ENCODE measurements around the gene RPS19BP1. TPM values are rescaled to one million over a fixed set of nuclear protein-coding genes. Genes with fewer than 3 reads are reported as not detected.

Gene RPS19BP1
- total RNA-seq, 2 experiments from 2014 or later: 65.8 to 69.7 TPM

DNA sequence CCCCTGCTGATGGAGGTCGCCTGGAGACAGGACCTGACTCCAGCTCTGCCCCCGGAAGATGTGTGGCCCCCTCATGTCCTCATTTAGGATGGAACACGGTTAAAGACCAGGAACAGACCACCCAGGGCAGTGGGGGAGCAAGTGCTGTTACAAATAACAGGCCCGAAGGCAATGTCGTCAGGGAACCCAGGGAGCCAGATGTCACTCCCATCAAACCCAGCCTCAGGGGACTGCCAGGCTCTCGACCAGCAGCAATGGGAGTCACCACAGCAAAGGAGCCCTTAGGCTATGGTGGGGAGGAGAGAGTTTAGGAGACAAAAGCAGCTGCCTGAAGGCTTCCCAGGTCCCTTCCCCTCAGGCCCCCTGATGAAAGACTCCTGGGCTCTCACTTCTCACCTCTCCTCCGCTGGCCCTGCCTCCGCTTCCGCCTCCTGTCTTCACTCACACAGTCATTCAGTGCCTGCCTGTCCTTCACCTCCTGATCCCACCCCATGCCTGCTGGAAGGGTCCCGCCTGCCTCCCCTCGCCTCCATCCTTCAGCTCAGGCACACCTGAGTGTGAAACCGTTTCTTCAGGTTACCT lies 4.4 kb downstream of the RPS19BP1 start:
- H3K4me3 ChIP-seq (ENCODE audit: low read length): no peak overlapping the region
- H3K36me3 Mint-ChIP-seq (ENCODE audit: low read depth): peaks cover 76% of the 10 kb centered on the region
- TF ChIP-seq, protein P1, sequence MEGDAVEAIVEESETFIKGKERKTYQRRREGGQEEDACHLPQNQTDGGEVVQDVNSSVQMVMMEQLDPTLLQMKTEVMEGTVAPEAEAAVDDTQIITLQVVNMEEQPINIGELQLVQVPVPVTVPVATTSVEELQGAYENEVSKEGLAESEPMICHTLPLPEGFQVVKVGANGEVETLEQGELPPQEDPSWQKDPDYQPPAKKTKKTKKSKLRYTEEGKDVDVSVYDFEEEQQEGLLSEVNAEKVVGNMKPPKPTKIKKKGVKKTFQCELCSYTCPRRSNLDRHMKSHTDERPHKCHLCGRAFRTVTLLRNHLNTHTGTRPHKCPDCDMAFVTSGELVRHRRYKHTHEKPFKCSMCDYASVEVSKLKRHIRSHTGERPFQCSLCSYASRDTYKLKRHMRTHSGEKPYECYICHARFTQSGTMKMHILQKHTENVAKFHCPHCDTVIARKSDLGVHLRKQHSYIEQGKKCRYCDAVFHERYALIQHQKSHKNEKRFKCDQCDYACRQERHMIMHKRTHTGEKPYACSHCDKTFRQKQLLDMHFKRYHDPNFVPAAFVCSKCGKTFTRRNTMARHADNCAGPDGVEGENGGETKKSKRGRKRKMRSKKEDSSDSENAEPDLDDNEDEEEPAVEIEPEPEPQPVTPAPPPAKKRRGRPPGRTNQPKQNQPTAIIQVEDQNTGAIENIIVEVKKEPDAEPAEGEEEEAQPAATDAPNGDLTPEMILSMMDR (IDR thresholded peaks at IDR 0.05): no peak
- H3K36me3 ChIP-seq (ENCODE audit: insufficient read depth, low read length): peaks cover 45% of the 10 kb centered on the region
- H3K27me3 Mint-ChIP-seq: no peaks in the 10 kb centered on the region
- peak overlapping the region; percentile 68 for H3K4me3 Mint-ChIP-seq
- H3K4me1 ChIP-seq (ENCODE audit: insufficient read depth, low read length): peaks cover 89% of the 10 kb centered on the region
- no peaks in the 10 kb centered on the region for H3K9me3 Mint-ChIP-seq
- H3K27ac ChIP-seq (ENCODE audit: low read depth in 1 of 2, low read length in 2 of 2): peak overlapping the region; percentile 25 to 48
- ChIA-PET CTCF (interaction anchor here (0.6 to 4.8 kb wide), 10 partner anchors 11 to 508 kb away, joined by 3 to 69 read pairs (median 6); partner anchors contain the start of genes ATF4 and TAB1), POLR2A (interaction anchor here (0.6 to 5.1 kb wide), 12 partner anchors 6 to 812 kb away, joined by 3 to 129 read pairs (median 8); partner anchors contain the start of genes ATF4, RPL3, TAB1 and TNRC6B)
- H3K27ac Mint-ChIP-seq: peak overlapping the region; percentile 89
- H3K9me3 ChIP-seq (ENCODE audit: control insufficient read depth in 1 of 2, insufficient read depth in 1 of 2, low read length in 2 of 2): no peaks in the 10 kb centered on the region
- intact Hi-C loops (cut with DNase I, micrococcal nuclease): loop anchor here in 1 of 2 experiments (2.0 to 5.0 kb wide), 2 partner anchors 13 to 656 kb away; partner anchors contain the start of gene CBX6
- H3K27me3 ChIP-seq (ENCODE audit: control insufficient read depth in 1 of 2, insufficient read depth in 2 of 2, low read length in 2 of 2): no peaks in the 10 kb centered on the region
- peak in 1 of 14 experiments; percentile 42 for DNase-seq
- no peak for ATAC-seq (ENCODE audit: poor library complexity)
- H3K4me1 Mint-ChIP-seq (ENCODE audit: low read depth): peaks cover 88% of the 10 kb centered on the region

DNA sequence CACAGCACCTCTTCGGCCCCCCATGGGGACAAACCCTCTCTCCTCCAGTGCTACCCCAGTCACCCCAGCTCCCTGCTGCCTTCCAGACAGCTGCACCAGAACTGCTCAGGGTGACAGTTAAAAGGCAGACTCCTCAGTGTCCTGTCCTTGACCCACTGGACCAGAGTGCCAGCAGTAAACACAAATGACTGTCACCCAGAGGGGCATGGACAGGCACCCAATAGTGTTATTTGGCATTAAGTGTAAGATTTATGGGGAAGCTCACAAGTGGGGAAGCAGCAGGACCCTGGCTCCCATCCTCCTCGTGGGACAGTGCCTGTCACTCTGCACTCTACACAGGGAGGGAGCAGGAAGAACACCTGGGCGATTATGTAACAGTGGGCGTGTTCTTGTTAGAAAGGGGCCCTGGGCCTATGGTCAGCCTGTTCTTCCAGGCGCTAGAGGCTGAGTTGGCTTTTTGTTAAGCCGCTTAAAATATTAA lies 5.0 kb downstream of the RPS19BP1 start:
- Histone ChIP-seq H3K27ac (ENCODE audit: low read depth in 1 of 2, low read length in 2 of 2) (peak overlapping the region; percentile 48), H3K9me3 (ENCODE audit: control insufficient read depth in 1 of 2, insufficient read depth in 1 of 2, low read length in 2 of 2) (no peaks in the 10 kb centered on the region), H3K27me3 (ENCODE audit: control insufficient read depth in 1 of 2, insufficient read depth in 2 of 2, low read length in 2 of 2) (no peaks in the 10 kb centered on the region), H3K36me3 (ENCODE audit: insufficient read depth, low read length) (peaks cover 52% of the 10 kb centered on the region), H3K4me1 (ENCODE audit: insufficient read depth, low read length) (peaks cover 96% of the 10 kb centered on the region), H3K4me3 (ENCODE audit: low read length) (no peak overlapping the region)
- peak overlapping the region; percentile 89 for H3K27ac Mint-ChIP-seq
- DNase-seq: no peak
- intact Hi-C loops (cut with DNase I, micrococcal nuclease): loop anchor here in 1 of 2 experiments (5.0 kb wide), 1 partner anchor 655 kb away; the partner anchor contains the start of gene CBX6
- no peaks in the 10 kb centered on the region for H3K9me3 Mint-ChIP-seq
- POLR2A ChIA-PET: interaction anchor here (3.6 kb wide), 1 partner anchor 209 kb away, joined by 45 read pairs; the partner anchor contains the start of gene RPL3
- H3K36me3 Mint-ChIP-seq (ENCODE audit: low read depth): peaks cover 79% of the 10 kb centered on the region
- H3K4me3 Mint-ChIP-seq: peak overlapping the region; percentile 68
- CTCF ChIA-PET: interaction anchor here (0.9 to 1.4 kb wide), 2 partner anchors 31 to 34 kb away, joined by 3 read pairs; no protein-coding TSS in a partner anchor
- no peak for ATAC-seq (ENCODE audit: poor library complexity)
- peaks cover 89% of the 10 kb centered on the region for H3K4me1 Mint-ChIP-seq (ENCODE audit: low read depth)
- H3K27me3 Mint-ChIP-seq: no peaks in the 10 kb centered on the region
- TF ChIP-seq, protein P1 (IDR thresholded peaks at IDR 0.05): no peak

DNA sequence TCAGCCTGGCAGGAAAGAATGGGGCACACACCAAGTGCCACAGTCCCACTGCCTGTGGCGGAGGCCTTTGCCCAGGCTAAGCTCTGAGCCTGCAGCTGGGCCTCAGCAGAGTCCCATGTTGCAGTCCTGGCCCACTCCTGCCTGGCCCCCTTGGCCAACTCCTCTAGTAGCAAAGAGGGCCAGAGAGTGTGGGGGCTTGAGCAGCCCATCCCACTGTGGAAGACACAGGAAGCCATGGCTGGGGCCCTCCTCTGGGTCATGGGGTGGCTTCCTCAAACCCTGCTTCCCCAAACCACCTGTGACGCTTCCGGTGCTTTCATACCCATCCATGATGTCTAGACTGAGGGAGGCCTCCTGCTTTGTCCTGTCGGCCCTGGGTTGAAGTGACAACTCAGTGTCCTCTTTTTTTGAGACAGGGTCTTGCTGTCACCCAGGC lies 5.8 kb downstream of the RPS19BP1 start:
- H3K4me3 ChIP-seq (ENCODE audit: low read length): no peak overlapping the region

More for the DNA sequence above, 5.8 kb downstream of the RPS19BP1 start:
- H3K4me1 ChIP-seq (ENCODE audit: insufficient read depth, low read length): peaks cover 99% of the 10 kb centered on the region
- ChIA-PET CTCF (interaction anchor here (1.4 kb wide), 1 partner anchor 30 kb away, joined by 3 read pairs; no protein-coding TSS in a partner anchor), POLR2A (interaction anchor here (0.6 to 1.2 kb wide), 3 partner anchors 24 to 502 kb away, joined by 3 read pairs; partner anchors contain the start of gene MIEF1)
- Mint-ChIP-seq H3K4me3 (peak overlapping the region; percentile 69), H3K9me3 (no peaks in the 10 kb centered on the region), H3K27ac (peak overlapping the region; percentile 89), H3K36me3 (ENCODE audit: low read depth) (peaks cover 81% of the 10 kb centered on the region), H3K4me1 (ENCODE audit: low read depth) (peaks cover 89% of the 10 kb centered on the region), H3K27me3 (no peaks in the 10 kb centered on the region)
- TF ChIP-seq, protein P1 (IDR thresholded peaks at IDR 0.05): no peak
- DNase-seq (peak in 6 of 14 experiments; percentile 35 to 77 (median 54)), ATAC-seq (ENCODE audit: poor library complexity) (peak; percentile 32)
- peaks cover 60% of the 10 kb centered on the region for H3K36me3 ChIP-seq (ENCODE audit: insufficient read depth, low read length)
- no peaks in the 10 kb centered on the region for H3K27me3 ChIP-seq (ENCODE audit: control insufficient read depth in 1 of 2, insufficient read depth in 2 of 2, low read length in 2 of 2)
- peak overlapping the region; percentile 48 for H3K27ac ChIP-seq (ENCODE audit: low read depth in 1 of 2, low read length in 2 of 2)
- intact Hi-C loops (cut with DNase I, micrococcal nuclease): loop anchor here in 1 of 2 experiments (5.0 kb wide), 1 partner anchor 654 kb away; the partner anchor contains the start of gene CBX6
- H3K9me3 ChIP-seq (ENCODE audit: control insufficient read depth in 1 of 2, insufficient read depth in 1 of 2, low read length in 2 of 2): no peaks in the 10 kb centered on the region

All from CD4-positive, alpha-beta T cell (primary cell).